Liver (tissue), 3 donors: Measurements from ENCODE around the gene SLC26A9.

Experiments
- ATF3 ChIP-seq: IDR thresholded peaks from 2 replicates; pipeline ENCODE4 v1.6.1; 2016; ENCODE audit warnings: antibody characterized with exemption
- CTCF ChIP-seq: fragments of 150-350 bp; IDR thresholded peaks from 2 replicates; pipeline ENCODE4 v1.5.1; 2017; ENCODE audit warnings: improper control_type of control experiment, low read depth, low read length; ENCODE audit not compliant: missing input control
- EGR1 ChIP-seq, 2 donors: IDR thresholded peaks; 2 replicates each; pipeline ENCODE4 v1.6.1; 2016 to 2018; ENCODE audit warnings: antibody characterized with exemption in 2 of 2, low read depth in 2 of 2
- FOXA1 ChIP-seq: IDR thresholded peaks from 2 replicates; pipeline ENCODE4 v1.6.1; 2016; ENCODE audit warnings: antibody characterized with exemption
- FOXA2 ChIP-seq: IDR thresholded peaks from 2 replicates; pipeline ENCODE4 v1.6.1; 2016; ENCODE audit warnings: antibody characterized with exemption
- GABPA ChIP-seq, 2 donors: IDR thresholded peaks in 1 of 2; conservative IDR thresholded peaks in 1 of 2; 2 replicates each; pipeline ENCODE4 v1.6.1; 2016; ENCODE audit warnings: antibody characterized with exemption in 2 of 2, mild to moderate bottlenecking in 1 of 2, moderate library complexity in 1 of 2
- JUND ChIP-seq, 2 donors: IDR thresholded peaks; 2 replicates each; pipeline ENCODE4 v1.6.1; 2016; ENCODE audit warnings: antibody characterized with exemption in 2 of 2
- MAX ChIP-seq: IDR thresholded peaks from 2 replicates; pipeline ENCODE4 v1.6.1; 2016; ENCODE audit warnings: antibody characterized with exemption
- RAD21 ChIP-seq, 2 donors: IDR thresholded peaks; 2 replicates each; pipeline ENCODE4 v1.6.1; 2016; ENCODE audit warnings: antibody characterized with exemption in 2 of 2, mild to moderate bottlenecking in 2 of 2
- REST ChIP-seq: IDR thresholded peaks from 2 replicates; pipeline ENCODE4 v1.6.1; 2016; ENCODE audit warnings: antibody characterized with exemption, mild to moderate bottlenecking
- RXRA ChIP-seq, 2 donors: IDR thresholded peaks; 2 replicates each; pipeline ENCODE4 v1.6.1; 2017 to 2018; ENCODE audit warnings: antibody characterized with exemption in 2 of 2, mild to moderate bottlenecking in 1 of 2
- SP1 ChIP-seq: IDR thresholded peaks from 2 replicates; pipeline ENCODE4 v1.6.1; 2018; ENCODE audit warnings: antibody characterized with exemption, mild to moderate bottlenecking
- YY1 ChIP-seq: IDR thresholded peaks from 2 replicates; pipeline ENCODE4 v1.6.1; 2016; ENCODE audit warnings: antibody characterized with exemption, mild to moderate bottlenecking
- ZBTB33 ChIP-seq: IDR thresholded peaks from 2 replicates; pipeline ENCODE4 v1.6.1; 2016; ENCODE audit warnings: antibody characterized with exemption
- donor health status: healthy.
- donor health status: healthy.

GRCh38 chr1:205949753-205950152 is 6.5 kb upstream of the SLC26A9 start:
- no peak for TF ChIP-seq MAX
- TF ChIP-seq FOXA2, result no peak
- no peak for TF ChIP-seq REST
- no peak for TF ChIP-seq CTCF
- no peak for TF ChIP-seq ZBTB33
- no peak for TF ChIP-seq GABPA (IDR thresholded peaks at IDR 0.05 in 1 of 2, conservative IDR thresholded peaks at IDR 0.05 in 1 of 2)
- no peak for TF ChIP-seq JUND (IDR thresholded peaks at IDR 0.05)
- TF ChIP-seq ATF3, result no peak
- no peak for TF ChIP-seq YY1
- no peak for TF ChIP-seq FOXA1
- no peak for TF ChIP-seq SP1
- TF ChIP-seq RAD21 (IDR thresholded peaks at IDR 0.05), result no peak
- TF ChIP-seq RXRA (IDR thresholded peaks at IDR 0.05), result no peak
- TF ChIP-seq EGR1 (IDR thresholded peaks at IDR 0.05; ENCODE audit: low read depth in 2 of 2), result no peak
